NCI-H2171 treated with DMSO at 0.1 percent for 48 hours (cell line): ENCODE data around the gene FOXJ2.
A peak's percentile ranks its signal among the peaks of the same experiment; 100 is the strongest.
"Not testable (repeated sequence)": the region's sequence is repeated elsewhere in the genome, so short reads cannot be mapped to it uniquely, and the experiment has no call there.

Source experiments
- DNase-seq: peaks from one replicate; lab custom pipeline; 2025; lab: John Stamatoyannopoulos, UW

The FOXJ2 gene

DNA sequence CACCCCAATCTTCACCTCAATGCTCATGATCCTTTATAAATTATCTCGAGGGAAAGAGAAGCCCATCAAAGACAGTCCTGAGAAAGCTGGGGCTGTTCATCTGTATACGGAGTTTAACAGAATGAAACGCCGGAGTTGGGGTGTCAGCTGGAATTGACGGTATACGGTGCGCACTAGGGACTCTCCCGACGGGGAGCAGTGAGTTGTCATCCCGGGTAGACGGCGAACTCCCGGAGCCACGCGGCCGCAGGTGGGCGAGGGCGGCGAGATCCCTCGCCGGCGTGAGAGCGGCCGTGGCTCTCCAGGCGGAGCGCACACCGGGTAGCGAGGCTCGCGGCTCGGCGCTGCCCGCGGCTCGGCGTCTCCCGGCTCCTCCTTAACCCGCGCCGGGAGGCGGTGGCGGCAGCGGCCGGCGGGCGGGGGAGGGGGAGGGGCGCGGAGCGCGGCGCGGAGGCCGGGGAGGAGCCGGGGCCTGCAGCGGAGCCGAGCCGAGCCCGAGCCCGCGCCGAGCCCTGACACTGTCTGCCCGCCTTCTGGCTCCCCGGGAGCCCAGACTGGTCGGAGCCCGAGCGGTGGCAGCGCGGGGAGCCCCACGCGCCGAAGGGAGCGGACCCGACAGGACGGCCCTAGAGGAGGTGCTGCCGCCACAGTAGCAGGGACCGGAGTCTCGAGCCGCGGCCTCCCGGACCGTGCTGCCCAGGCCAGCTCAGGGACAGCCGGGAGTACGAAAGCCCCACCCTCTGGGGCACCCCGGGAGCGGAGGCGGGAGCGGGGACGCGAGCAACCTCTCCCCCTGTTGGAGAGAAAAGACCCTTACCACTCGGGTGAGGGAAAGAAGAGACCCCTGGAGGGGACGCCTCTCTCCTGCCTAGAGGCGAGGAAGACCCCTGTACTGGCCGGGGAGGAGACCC, at the start of gene FOXJ2:
Gene FOXJ2 (plus strand): TSS at position 475 of the 911 bp plus-strand sequence. CDS start 7,117 bp downstream, outside the sequence.
- peak; percentile 99 for DNase-seq

DNA sequence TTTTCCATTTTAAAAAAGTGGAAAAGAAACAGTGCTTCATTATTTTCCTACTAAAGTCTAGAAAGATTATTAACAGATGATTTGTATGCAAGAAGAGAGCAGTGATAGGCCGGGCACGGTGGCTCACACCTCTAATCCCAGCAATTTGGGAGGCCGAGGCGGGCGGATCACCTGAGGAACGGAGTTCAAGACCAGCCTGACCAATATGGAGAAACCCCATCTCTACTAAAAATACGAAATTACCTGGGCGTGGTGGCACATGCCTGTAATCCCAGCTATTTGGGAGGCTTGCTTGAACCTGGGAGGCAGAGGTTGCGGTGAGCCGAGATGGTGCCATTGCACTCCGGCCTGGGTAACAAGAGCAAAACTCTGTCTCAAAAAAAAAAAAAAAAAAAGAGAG, 49.5 kb upstream of the FOXJ2 start:
- not testable (repeated sequence) for DNase-seq

DNA sequence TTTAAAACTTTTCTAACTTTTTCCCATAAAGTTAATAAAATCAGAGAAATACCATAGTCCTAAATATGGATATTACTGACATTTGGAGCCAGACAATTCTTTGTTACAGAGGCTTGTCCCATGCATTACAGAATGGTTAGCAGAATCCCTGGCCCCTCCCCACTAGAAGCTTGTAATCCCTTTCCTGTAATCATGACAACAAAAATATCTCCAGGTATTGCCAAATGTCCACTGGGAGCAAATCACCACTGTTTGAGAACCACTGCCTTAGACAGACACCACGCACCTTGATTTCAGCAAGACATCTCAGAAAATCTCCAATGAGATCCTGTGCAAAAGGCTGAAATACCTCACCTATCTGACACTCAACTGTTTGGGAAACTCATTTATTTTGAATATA, 49.1 kb upstream of the FOXJ2 start:
- DNase-seq = not testable (repeated sequence)

DNA sequence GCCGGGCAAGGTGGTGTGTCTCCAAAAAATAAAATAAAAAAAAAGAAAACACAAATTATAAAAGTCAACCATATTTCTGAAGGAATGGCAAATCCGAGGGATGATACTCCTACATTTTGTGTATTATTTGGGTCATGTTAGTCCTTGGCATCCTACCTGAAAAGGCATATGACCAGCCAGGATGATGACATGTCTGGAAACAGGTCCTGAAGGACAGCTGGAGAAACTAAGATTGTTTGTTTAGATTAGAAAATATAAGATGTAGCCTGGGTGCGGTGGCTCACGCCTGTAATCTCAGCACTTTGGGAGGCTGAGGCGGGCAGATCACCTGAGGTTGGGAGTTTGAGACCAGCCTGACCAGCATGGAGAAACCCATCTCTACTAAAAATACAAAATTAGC, 47.6 kb upstream of the FOXJ2 start:
- no peak for DNase-seq

DNA sequence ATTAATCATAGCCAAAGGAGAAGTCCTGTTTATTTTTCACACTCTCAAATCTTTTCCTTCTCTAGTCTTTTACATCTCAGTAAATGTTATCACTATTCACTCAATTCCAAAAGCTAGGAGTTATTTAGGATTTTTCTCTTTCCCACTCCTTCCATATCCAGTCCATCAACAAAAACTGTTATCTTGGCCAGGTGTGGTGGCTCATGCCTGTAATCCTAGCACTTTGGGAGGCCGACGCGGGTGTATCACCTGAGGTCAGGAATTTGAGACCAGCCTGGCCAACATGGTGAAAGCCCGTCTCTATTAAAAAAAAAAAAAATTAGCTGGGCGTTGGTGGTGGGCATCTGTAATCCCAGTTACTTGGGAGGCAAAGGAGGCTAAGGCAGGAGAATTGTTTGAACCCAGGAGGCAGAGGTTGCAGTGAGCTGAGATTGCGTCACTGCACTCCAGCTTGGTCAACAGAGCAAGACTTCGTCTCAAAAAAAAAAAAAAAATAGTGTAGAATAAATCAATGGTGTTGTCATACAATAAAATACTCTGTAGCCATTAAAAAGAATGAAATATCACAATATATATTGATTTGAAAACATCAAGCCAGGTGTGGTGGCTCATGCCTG, 46.6 kb upstream of the FOXJ2 start:
- no peak for DNase-seq

DNA sequence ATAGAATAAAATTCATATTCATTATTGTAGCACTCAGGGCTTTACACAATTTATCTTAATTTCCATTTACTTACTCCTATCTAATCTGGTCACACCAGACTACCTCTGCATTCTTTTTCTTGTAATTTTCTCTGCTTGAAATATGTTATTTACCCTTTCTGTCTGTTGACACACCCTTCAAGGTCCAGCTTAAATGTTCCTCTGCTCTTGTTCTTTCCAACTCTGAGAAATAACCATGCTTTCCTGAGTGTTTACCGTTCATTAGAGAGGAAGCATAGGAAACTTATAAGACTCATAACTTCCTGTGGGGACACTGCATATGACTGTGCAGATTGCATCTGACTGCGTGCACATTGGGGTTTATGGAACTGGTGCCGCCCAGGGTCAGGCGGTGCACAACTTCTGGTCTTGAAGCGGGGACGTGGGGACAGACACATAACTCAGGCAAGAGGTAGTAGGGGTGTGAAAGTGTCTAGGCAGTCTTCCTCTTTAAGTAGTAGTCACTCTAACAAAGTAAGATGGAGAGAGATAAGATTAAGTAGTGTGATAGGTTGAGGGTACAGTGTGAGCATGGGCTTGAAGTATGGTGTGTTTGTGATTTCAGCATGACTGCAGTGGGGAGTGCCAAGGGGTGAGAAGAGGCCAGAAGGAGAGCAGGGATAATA, 42.6 kb upstream of the FOXJ2 start:
- no peak for DNase-seq

DNA sequence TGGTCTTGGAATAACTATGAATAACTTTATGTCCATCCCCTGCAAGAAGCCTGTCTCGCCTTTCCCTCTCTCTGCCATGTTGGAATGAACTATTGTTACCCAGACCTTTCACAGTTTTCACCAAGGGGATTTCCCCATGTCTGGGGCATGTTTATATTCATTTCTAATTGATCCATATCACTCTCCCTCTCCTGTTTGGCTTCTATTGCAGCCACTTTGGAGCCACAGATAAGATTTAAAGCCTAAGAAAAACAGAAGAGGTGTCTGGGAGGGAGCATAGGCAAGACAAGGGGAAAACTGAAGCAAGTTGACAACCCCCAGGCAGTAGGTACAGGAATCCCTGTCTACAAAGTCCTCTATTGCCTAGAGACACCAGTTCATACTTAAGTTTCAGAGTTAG, 41.0 kb upstream of the FOXJ2 start:
- DNase-seq = no peak

DNA sequence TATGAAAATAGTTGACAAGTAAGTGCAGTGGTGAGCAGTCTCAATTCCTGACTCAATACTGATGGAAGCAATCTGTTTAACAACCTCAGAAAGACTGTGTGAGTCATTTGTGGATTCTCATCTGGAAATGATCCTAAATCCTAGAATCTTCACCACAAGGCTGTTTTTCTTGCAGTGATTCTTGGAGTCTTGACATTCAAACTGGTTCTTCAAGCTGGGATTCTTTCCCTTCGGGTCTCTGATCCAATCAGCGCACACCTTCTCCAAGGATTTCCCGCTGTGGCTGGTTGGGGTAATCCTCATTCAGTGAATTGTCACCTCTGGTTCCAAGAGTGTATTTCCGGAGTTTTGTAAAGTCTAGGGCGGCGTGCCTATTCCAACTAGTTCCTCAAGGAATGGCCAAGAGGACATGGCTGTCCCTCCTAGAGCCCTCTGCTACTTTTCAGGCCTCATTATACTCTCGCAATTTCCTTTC, 37.7 kb upstream of the FOXJ2 start:
- DNase-seq = no peak

DNA sequence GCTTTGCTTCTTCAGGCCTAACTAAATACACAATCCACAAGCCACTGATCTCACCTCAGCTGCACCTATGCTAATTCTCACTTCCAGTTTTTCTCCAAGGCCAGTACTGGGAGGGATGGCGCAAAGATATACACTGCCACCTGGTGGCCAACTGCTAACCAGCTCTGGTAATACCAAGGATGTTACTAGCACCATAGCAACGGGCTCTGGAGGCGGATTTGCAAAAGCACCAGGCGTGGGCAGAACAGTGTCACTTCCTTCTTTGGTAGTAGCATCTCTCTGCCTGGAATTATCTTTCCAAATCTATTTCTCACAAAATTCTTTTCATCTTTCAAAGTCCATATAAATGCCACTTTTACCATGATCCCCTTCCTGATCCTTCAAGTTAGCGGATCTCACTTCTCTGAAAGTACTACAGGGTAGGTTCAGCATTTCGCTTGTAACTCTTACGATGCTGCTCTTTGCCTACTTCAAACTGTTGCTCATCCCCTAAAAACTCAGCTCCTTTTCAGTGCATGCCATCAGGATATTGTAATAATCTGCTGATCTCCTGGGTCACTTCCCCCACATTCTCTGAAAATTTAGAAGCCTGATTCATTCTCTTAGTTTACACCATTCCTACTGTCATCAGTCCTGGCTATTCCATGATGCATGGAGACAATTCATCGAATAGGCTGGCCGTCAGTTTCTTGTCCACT, 37.1 kb upstream of the FOXJ2 start:
- peak; percentile 99 for DNase-seq

DNA sequence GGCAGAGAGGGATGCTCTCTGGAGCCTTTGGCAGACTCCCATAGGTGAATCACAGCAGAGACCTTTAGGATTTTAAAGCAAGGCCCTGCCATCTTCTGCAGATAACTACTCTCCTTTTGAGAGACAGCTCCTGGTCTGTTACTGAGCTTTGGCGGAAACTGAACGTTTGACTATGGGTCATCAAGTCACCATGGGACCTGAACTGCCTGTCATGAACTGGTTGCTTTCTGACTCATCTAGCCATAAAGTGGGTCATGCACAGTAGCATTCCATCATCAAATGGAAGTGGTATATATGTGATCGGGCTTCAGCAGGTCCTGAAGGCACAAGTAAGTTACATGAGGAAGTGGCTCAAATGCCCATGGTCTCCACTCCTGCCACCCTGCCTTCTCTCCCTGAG, 31.7 kb upstream of the FOXJ2 start:
- not testable (repeated sequence) for DNase-seq

DNA sequence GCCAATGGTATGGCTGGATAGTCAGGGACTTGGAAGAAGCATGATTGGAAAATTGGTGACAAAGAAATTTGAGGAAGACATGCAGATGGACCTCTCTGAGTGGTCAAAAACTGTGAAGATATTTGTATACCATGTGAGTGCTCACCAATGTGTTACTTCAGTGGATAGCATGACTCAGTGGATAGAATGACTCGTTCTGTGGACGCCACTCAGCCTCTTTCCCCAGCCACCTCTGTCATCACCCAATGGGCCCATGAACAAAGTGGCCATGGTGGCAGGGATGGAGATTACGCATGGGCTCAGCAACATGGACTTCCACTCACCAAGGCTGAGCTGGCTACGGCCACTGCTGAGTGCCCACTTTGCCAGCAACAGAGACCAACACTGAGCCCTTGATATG, 31.0 kb upstream of the FOXJ2 start:
- not testable (repeated sequence) for DNase-seq

DNA sequence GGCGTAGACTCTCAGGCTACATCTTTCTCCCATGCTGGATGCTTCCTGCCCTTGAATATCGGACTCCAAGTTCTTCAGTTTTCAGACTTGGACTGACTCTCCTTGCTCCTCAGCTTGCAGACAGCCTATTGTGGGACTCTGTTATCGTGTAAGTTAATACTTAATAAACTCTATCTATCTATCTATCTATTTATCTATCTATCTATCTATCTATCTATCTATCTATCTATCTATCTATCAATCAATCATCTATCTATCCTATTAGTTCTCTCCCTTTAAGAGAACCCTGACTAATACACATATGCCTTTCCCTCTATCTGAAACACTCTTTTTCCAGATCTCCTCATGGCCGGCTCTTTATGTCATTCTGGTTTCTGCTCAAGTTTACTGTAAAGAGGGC, 27.6 kb upstream of the FOXJ2 start:
- DNase-seq = not testable (repeated sequence)

DNA sequence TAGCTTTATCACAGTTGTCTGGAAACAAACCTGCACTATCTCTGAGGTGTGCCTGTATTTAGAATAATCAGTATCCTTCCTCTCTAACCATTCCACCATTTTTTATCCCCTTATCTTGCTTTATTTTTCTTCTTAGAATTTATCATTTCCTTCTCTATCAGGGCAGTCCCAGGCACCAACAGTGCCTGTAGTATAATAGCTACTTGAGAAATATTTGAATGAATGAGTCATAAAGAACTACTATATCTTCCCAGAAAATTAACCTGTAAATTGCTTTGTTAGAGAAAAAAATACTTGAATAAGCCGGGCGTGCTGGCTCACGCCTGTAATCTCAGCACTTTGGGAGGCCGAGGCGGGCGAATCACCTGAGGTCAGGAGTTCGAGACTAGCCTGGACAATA, 21.2 kb upstream of the FOXJ2 start:
- no peak for DNase-seq

DNA sequence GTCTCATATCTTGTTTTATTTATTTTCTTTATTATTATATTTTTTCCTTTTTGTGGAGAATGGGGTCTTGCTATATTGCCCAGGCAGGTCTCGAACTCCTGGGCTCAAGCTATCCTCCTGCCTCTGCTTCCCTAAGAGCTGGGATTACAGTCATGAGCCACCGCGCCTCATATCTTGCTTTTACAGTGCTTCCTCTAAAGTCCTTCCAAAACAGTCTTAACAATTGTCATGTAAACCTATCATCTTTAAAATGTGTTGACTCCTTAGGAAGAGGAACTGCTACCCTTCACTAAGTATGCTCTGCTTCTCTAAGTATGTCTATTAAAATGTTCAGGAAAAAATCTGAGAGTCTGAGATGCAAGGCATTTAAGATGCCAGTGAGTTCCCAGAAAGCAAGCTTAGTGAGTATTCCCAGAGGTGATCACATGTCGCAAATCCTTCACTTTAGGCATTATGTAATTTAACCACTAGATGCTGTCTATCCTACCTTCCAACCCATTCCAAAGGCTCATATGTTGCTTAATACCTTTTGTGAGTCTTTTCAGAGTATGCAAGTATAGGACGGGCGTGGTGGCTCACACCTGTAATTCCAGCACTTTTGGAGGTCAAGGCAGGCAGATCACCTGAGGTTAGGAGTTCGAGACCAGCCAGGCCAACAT, 19.7 kb upstream of the FOXJ2 start:
- DNase-seq = peak; percentile 82

DNA sequence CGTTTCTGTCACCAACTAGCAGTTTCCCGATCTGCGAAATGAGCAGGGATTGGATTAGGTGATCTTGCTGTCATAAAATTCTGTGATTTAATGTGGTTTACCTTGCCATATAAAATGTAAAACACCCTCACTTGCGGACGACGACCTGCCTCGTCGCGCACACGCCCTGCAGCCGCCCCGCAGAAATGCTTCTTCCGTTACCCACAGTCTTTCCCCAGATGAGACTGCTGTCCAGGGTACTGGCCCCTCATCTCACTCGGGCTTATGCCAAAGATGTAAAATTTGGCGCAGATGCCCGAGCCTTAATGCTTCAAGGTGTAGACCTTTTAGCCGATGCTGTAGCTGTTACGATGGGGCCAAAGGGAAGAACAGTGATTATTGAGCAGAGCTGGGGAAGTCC, 17.7 kb upstream of the FOXJ2 start:
- DNase-seq = no peak

DNA sequence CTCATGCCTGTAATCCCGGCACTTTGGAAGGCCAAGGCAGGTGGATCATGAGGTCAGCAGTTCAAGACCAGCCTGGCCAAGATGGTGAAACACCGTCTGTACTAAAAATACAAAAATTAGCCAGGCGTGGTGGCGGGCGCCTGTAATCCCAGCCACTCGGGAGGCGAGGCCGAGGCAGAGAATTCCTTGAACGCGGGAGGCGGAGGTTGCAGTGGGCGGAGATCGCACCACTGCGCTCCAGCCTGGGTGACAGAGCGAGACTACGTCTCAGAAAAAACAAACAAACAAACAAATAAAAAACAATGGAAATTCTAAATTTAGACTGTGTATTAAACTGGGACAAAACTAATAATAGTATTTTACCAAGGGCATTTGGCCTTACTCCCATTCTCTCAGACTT, 14.3 kb upstream of the FOXJ2 start:
- not testable (repeated sequence) for DNase-seq

DNA sequence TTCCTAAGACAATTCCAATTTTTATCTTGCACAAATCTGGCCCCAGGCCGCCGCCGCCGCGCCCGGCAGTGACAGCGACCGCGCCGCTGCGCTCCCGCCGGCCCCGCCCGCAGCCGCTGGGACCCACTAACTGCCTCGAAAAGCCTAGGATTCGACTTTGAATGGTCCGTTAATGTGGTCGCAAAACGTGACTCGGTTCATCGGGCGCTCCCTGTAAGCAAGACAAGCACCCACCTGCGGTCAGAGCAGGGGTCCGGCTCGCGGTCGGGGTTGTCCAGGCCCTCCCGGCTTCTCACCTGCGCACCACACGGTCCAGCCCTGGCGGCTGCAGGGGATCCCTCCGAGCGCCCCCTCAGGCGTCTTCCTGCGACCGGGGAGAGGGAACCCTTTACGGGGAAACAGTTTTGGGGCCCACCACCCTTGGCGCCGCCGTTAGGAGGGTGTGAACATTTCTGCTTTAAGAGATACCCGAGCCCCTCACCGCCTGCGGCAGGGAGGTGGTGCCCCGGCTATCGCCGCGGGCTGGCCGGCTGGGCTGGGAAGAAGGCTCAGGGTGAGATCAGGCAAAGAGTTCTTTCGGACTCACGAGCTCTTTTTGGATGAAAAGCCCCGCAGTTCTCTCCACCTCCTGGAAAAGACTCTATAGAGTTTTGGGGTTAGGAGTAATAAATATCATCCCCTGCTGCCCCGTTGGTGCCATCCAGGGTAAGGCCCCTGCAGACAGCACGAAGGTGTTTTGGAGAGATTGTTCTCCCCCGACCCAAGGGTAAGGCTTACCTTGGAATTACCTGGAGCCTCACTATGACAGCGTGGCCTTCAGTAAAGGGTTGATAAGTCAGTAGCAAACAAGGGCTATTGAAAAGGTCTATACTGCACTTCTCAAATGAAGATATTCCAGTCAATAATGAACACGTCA, 13.6 kb upstream of the FOXJ2 start:
- no peak for DNase-seq

DNA sequence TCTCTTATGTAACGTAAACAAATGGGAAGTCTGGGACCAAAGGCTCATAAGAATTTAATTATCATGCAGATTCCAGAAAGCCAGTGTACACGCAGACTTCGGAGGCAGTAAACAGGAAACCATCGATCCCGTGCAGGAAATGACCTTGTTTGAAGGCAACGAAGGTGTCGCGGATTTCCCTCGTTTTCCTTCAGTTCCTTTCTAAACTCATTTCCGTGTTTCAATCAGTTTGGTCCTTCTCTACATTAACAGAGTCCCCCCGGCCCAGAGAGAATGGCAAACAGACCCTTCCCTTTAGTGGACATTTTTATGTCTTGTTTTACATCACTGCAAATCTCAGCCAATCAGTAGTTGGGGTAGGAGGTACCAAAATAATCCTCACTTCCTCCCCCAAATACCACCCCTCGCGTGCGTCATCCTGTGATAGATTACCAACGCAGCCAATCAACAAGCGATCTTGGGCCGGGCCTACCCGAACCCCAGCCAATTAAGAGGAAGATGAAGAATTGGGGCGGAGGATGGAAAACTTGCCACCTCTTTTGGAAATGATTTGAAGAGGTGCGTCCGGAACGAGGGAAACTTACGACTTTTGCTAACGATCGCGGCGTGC, 6.1 kb upstream of the FOXJ2 start:
- DNase-seq = peak; percentile 100

DNA sequence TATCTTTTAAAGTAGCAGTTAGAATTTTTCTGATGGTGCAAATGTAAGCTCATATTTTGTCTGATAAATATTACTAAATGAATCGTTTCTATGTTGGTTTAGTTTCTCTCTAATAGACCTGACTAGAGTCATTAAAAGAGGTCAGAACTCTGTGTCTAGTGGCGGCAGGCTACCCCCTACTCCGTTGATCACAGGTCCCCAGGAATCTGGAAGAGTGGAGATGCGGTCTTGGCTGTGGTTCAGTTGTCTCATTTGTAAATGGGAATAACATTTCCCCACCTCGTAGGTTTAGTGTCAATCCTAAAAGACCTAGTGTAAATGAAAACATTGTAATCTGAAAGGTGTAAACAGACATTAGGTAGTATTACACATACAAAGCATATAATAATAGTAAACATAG, 4.7 kb upstream of the FOXJ2 start:
- peak; percentile 68 for DNase-seq

DNA sequence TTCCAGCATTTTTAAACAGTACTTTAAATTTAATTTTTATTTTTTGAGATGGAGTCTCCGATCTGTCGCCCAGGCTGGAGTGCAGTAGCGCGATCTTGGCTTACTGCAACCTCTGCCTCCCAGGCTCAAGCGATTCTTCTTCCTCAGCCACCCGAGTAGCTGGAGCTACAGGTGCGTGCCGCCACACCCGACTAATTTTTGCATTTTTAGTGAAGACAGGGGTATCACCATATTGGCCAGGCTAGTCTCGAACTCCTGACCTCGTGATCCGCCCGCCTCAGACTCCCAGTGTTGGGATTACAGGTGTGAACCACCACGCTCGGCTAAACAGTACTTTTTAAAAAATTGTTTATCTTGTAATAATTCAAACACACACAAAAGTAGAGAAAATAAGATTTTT, 4.2 kb upstream of the FOXJ2 start:
- no peak for DNase-seq
